ENCODE measurements around the gene B4GALT5.

DNA sequence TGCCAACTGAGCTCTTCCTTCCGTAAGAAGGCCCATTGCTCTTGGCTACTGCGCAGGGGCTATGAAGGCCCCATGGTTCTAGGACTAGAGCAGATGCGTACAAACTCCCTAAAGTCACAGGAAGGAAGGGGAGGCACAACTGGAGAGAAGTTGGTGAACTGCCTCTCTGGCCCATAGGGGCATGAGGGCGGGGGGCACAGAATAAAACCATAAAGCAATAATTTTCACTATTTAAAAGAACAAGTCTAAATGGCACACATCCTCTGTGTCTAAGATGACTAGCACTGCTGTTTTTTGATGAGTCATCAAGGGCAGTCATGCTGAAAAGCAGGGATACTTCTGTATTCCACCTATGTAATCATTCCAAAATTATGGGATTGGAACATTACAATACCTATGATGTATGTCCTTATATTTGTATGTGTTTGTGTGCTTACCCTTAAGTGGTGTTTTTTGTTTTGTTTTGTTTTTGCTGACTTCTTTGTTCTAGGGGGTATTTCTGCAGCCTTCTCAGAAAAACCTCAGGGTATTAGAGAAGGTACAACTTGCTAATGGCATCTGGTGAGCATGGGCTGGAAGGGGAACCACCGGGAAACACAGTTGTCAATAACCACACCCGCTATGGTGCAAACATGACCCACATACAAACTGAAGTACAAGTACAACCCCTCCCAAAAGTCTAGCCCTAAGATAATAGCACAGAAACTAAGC is 36.9 kb downstream of the B4GALT5 start:
- TF ChIP-seq, protein P1, sequence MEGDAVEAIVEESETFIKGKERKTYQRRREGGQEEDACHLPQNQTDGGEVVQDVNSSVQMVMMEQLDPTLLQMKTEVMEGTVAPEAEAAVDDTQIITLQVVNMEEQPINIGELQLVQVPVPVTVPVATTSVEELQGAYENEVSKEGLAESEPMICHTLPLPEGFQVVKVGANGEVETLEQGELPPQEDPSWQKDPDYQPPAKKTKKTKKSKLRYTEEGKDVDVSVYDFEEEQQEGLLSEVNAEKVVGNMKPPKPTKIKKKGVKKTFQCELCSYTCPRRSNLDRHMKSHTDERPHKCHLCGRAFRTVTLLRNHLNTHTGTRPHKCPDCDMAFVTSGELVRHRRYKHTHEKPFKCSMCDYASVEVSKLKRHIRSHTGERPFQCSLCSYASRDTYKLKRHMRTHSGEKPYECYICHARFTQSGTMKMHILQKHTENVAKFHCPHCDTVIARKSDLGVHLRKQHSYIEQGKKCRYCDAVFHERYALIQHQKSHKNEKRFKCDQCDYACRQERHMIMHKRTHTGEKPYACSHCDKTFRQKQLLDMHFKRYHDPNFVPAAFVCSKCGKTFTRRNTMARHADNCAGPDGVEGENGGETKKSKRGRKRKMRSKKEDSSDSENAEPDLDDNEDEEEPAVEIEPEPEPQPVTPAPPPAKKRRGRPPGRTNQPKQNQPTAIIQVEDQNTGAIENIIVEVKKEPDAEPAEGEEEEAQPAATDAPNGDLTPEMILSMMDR (conservative IDR thresholded peaks at IDR 0.05; ENCODE audit: low read length), result no peak
- TF ChIP-seq EZH2phosphoT487 (IDR thresholded peaks at IDR 0.05; ENCODE audit: borderline replicate concordance, low read depth, low read length), result no peak
